ENCODE results near the gene GUCY2D.

The GUCY2D gene

DNA sequence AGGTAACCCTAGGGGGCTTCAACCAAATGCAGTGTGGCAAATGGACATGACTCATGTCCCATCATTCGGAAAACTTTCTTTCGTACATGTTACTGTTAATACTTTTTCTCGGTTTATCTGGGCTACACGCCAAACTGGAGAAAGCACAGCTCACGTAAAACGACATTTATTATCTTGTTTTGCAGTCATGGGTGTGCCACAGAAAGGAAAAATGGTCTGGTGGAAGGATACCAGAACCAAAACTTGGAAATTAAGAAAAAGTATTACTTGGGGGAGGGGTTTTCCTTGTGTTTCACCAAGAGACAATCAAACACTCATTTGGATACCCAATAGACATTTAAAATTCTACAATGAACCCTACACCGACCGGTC lies 60.0 kb downstream of the GUCY2D start:
- H3K9ac ChIP-seq (ENCODE audit: low read length): no peak overlapping the region
- TF ChIP-seq, protein P1, sequence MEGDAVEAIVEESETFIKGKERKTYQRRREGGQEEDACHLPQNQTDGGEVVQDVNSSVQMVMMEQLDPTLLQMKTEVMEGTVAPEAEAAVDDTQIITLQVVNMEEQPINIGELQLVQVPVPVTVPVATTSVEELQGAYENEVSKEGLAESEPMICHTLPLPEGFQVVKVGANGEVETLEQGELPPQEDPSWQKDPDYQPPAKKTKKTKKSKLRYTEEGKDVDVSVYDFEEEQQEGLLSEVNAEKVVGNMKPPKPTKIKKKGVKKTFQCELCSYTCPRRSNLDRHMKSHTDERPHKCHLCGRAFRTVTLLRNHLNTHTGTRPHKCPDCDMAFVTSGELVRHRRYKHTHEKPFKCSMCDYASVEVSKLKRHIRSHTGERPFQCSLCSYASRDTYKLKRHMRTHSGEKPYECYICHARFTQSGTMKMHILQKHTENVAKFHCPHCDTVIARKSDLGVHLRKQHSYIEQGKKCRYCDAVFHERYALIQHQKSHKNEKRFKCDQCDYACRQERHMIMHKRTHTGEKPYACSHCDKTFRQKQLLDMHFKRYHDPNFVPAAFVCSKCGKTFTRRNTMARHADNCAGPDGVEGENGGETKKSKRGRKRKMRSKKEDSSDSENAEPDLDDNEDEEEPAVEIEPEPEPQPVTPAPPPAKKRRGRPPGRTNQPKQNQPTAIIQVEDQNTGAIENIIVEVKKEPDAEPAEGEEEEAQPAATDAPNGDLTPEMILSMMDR (IDR thresholded peaks at IDR 0.05; ENCODE audit: low read length): no peak
- no peak for TF ChIP-seq EZH2 (optimal IDR thresholded peaks at IDR 0.05; ENCODE audit: low read depth, low read length)
- TF ChIP-seq EZH2phosphoT487 (IDR thresholded peaks at IDR 0.05; ENCODE audit: low read length): no peak

DNA sequence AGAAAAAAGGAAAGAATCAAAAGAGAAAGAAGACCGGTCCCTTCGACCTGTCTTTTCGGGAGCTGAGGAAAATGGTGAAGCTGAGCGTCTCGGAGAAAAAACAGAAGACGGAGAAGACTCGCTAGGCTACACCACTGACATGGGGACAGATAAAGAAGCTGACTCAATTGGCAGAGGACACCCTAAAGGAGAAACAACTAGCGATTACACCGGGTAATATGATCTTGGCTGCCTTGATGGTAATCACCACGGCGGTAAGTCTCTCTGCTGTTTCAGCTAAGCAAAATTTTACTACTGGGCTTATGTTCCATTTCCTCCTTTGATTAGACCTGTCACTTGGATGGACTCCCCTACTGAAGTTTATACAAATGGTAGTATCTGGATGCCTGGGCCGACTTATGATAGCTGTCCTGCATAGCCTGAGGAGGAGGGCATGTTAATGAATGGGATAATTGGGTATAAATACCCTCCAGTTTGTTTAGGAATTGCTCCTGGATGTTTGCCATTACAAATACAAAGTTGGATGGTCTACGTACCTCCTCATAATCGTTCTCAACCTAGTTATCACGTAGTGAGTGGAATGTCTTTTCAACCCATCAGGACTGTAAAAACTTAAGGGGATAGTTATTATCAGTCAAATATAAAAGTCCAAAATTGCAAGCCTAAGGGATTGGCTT lies 60.5 kb downstream of the GUCY2D start:
- H3K4me2 ChIP-seq (ENCODE audit: low read depth, low read length): peak overlapping the region; percentile 19; the same call in 1 of the 2 replicates
- H3K27me3 ChIP-seq (replicated peaks; ENCODE audit: insufficient read depth, low read length): peaks cover 95% of the 10 kb centered on the region
- H3K9ac ChIP-seq (ENCODE audit: low read length): no peak overlapping the region
- H3K79me2 ChIP-seq (ENCODE audit: low read length): no peaks in the 10 kb centered on the region
- H4K20me1 ChIP-seq (ENCODE audit: insufficient read depth, low read length): no peaks in the 10 kb centered on the region
- H3K9me2 ChIP-seq (replicated peaks; ENCODE audit: insufficient read depth, low read length): no peaks in the 10 kb centered on the region
- H3F3A ChIP-seq (ENCODE audit: insufficient read depth, low read length): no peaks in the 10 kb centered on the region
- no peak overlapping the region for H2AFZ ChIP-seq (ENCODE audit: low read length)
- no peaks in the 10 kb centered on the region for H3K36me3 ChIP-seq (replicated peaks; ENCODE audit: insufficient read depth, low read length)
- H3K9me3 ChIP-seq (replicated peaks; ENCODE audit: insufficient read depth, low read length): no peaks in the 10 kb centered on the region
- peaks cover 4% of the 10 kb centered on the region for H3K4me1 ChIP-seq (ENCODE audit: low read length)
- TF ChIP-seq EZH2phosphoT487 (IDR thresholded peaks at IDR 0.05; ENCODE audit: low read length) (0 out of 2 replicates have a peak, but pooled peaks have one; percentile 32), EZH2 (optimal IDR thresholded peaks at IDR 0.05; ENCODE audit: low read depth, low read length) (no peak)
- no peak overlapping the region; the same call in 1 of the 2 replicates for H3K4me3 ChIP-seq (ENCODE audit: low read length)
- no peak overlapping the region for H3K27ac ChIP-seq (ENCODE audit: low read length)
- no peak for DNase-seq

More for the DNA sequence above, 60.0 kb downstream of the GUCY2D start:
- no peaks in the 10 kb centered on the region for H4K20me1 ChIP-seq (ENCODE audit: insufficient read depth, low read length)
- H2AFZ ChIP-seq (ENCODE audit: low read length): no peak overlapping the region
- no peak overlapping the region for H3K27ac ChIP-seq (ENCODE audit: low read length)
- peak overlapping the region; percentile 19; the same call in 1 of the 2 replicates for H3K4me2 ChIP-seq (ENCODE audit: low read depth, low read length)
- H3F3A ChIP-seq (ENCODE audit: insufficient read depth, low read length): no peaks in the 10 kb centered on the region
- peaks cover 4% of the 10 kb centered on the region for H3K4me1 ChIP-seq (ENCODE audit: low read length)
- H3K9me2 ChIP-seq (replicated peaks; ENCODE audit: insufficient read depth, low read length): no peaks in the 10 kb centered on the region
- no peaks in the 10 kb centered on the region for H3K36me3 ChIP-seq (replicated peaks; ENCODE audit: insufficient read depth, low read length)
- DNase-seq: no peak
- peaks cover 94% of the 10 kb centered on the region for H3K27me3 ChIP-seq (replicated peaks; ENCODE audit: insufficient read depth, low read length)
- no peak overlapping the region for H3K4me3 ChIP-seq (ENCODE audit: low read length)
- H3K79me2 ChIP-seq (ENCODE audit: low read length): no peaks in the 10 kb centered on the region
- no peaks in the 10 kb centered on the region for H3K9me3 ChIP-seq (replicated peaks; ENCODE audit: insufficient read depth, low read length)

DNA sequence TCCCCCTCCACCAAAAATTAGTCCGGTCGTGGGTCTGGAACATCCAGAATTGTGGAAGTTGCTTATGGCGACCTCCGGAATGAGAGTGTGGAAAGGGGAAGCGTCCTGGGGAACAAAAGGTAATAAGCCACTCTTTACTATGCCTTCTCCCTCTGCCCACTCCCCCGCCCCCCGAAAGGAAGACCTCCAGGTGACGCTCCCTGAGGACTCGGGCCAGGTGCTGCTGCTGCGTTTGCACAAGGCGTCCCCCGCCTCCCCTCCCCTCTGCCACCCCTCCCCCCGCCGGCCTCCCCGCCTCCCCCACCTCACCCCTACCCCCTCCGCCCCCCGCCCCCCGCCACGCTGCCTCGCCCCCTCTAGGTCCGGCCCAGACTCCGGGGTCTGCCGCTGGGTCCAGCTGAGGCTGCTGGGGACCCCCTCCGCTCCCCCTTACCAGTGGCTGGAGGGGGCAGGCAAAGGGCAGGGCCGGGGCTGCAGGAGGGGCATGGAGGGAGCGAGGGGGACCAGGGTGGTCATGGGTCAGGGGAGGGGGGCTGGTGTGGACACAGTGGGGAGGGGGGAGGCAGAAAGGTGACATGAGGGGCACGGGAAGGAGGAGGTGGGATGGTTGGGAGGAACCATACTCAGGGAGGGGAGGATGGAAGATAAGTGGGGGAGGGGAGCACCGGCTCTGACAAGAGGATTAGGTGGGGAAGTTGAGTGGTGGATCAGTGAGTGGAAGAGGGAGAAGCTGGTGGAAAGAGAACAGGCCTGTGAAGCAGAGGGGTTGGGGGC lies 61.5 kb downstream of the GUCY2D start:
- H3K36me3 ChIP-seq (replicated peaks; ENCODE audit: insufficient read depth, low read length): no peaks in the 10 kb centered on the region
- peaks cover 94% of the 10 kb centered on the region for H3K27me3 ChIP-seq (replicated peaks; ENCODE audit: insufficient read depth, low read length)
- no peaks in the 10 kb centered on the region for H3F3A ChIP-seq (ENCODE audit: insufficient read depth, low read length)
- H3K9ac ChIP-seq (ENCODE audit: low read length): no peak overlapping the region
- no peaks in the 10 kb centered on the region for H3K9me2 ChIP-seq (replicated peaks; ENCODE audit: insufficient read depth, low read length)
- H3K4me3 ChIP-seq (ENCODE audit: low read length): no peak overlapping the region
- no peaks in the 10 kb centered on the region for H4K20me1 ChIP-seq (ENCODE audit: insufficient read depth, low read length)
- H2AFZ ChIP-seq (ENCODE audit: low read length): no peak overlapping the region
- no peak for DNase-seq
- no peaks in the 10 kb centered on the region for H3K9me3 ChIP-seq (replicated peaks; ENCODE audit: insufficient read depth, low read length)
- H3K27ac ChIP-seq (ENCODE audit: low read length): no peak overlapping the region
- no peaks in the 10 kb centered on the region for H3K79me2 ChIP-seq (ENCODE audit: low read length)
- no peak for TF ChIP-seq EZH2phosphoT487 (IDR thresholded peaks at IDR 0.05; ENCODE audit: low read length)
- TF ChIP-seq EZH2 (optimal IDR thresholded peaks at IDR 0.05; ENCODE audit: low read depth, low read length): no peak
- TF ChIP-seq, protein P1 (IDR thresholded peaks at IDR 0.05; ENCODE audit: low read length): no peak
- peaks cover 4% of the 10 kb centered on the region for H3K4me1 ChIP-seq (ENCODE audit: low read length)
- H3K4me2 ChIP-seq (ENCODE audit: low read depth, low read length): no peak overlapping the region
